DOHH2 (cell line): ENCODE measurements around the gene IGSF3.

Source experiments
- H3F3A ChIP-seq: fragments of 200-600 bp; sonication (generic), shearing (Covaris generic); 2 replicates; pipeline ENCODE4 v1.6.0; 2016; ENCODE audit warnings: antibody characterized with exemption, mild to moderate bottlenecking; ENCODE audit not compliant: control insufficient read depth, insufficient read depth
- H3K27ac ChIP-seq: fragments of 200-600 bp; sonication (generic); 2 replicates; pipeline ENCODE4 v1.5.1; 2014; ENCODE audit warnings: low read depth, mild to moderate bottlenecking, low read length, moderate library complexity
- H3K27me3 ChIP-seq: fragments of 200-600 bp; sonication (generic); 2 replicates; pipeline ENCODE4 v1.6.1; 2014; ENCODE audit warnings: mild to moderate bottlenecking, low read length, mixed read lengths; ENCODE audit not compliant: control insufficient read depth
- H3K36me3 ChIP-seq: fragments of 200-600 bp; sonication (generic); 2 replicates; pipeline ENCODE4 v1.6.1; 2014; ENCODE audit warnings: mild to moderate bottlenecking, low read length, moderate library complexity, mixed read lengths; ENCODE audit not compliant: control insufficient read depth
- H3K4me1 ChIP-seq: fragments of 200-600 bp; sonication (generic); 2 replicates; pipeline ENCODE4 v1.6.1; 2014; ENCODE audit warnings: mild to moderate bottlenecking, low read length, mixed read lengths; ENCODE audit not compliant: control insufficient read depth
- H3K4me2 ChIP-seq: fragments of 200-600 bp; sonication (generic); 2 replicates; pipeline ENCODE4 v1.6.0; 2014; ENCODE audit warnings: mild to moderate bottlenecking, low read length, moderate library complexity
- H3K4me3 ChIP-seq: fragments of 200-600 bp; sonication (generic); 2 replicates; pipeline ENCODE4 v1.5.1; 2014; ENCODE audit warnings: mild to moderate bottlenecking, low read length, mixed read lengths
- H3K79me2 ChIP-seq: fragments of 200-600 bp; sonication (generic); 2 replicates; pipeline ENCODE4 v1.6.1; 2014; ENCODE audit warnings: mild to moderate bottlenecking, low read length, mixed read lengths; ENCODE audit not compliant: control insufficient read depth
- H3K9me2 ChIP-seq: fragments of 200-600 bp; sonication (generic); replicated peaks from 2 replicates; pipeline ENCODE4 v1.6.1; 2014; ENCODE audit warnings: mild to moderate bottlenecking, low read length, mixed read lengths; ENCODE audit not compliant: control insufficient read depth
- H3K9me3 ChIP-seq: fragments of 200-600 bp; sonication (generic); 2 replicates; pipeline ENCODE4 v1.6.1; 2014; ENCODE audit warnings: antibody characterized with exemption, low read length, mixed read lengths; ENCODE audit not compliant: control insufficient read depth, insufficient read depth
- H4K20me1 ChIP-seq: fragments of 200-600 bp; sonication (generic); 2 replicates; pipeline ENCODE4 v1.6.0; 2014; ENCODE audit warnings: low read depth, mild to moderate bottlenecking, antibody characterized with exemption, low read length, moderate library complexity; ENCODE audit not compliant: control insufficient read depth, insufficient read depth
- EZH2phosphoT487 ChIP-seq: fragments of 200-600 bp; sonication (generic); IDR thresholded peaks from 2 replicates; pipeline ENCODE4 v1.6.1; 2017; ENCODE audit warnings: borderline replicate concordance, mild to moderate bottlenecking, antibody characterized with exemption, low read length, moderate library complexity, mixed read lengths
- TF ChIP-seq, protein P1 (sequence below): fragments of 200-600 bp; sonication (generic); IDR thresholded peaks from one replicate; pipeline ENCODE4 v1.5.1; 2014; ENCODE audit warnings: antibody characterized with exemption, mild to moderate bottlenecking, low read depth, low read length; ENCODE audit not compliant: poor library complexity, severe bottlenecking

The IGSF3 gene

DNA sequence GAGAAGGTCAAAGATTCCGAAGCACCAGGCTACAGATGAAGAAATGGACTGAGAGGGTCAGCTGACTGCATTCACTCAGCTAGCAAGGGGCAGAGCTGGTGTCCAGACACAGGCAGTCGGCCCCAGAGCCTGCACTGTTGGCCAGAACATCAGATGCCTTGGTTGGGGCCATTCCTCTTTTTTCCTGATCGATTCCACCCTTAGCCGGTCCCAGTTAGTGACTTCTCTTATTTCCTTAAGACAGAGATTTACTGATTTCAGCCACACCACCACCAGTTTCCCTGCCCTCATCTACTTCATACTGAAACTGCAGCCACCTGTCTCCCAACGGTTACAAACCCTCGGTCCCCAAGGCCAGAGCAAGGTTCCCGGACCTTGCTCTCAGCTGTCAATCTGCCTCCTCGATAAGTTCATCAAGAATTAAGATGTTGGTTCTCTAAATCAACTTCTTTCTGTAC, 108.2 kb downstream of the IGSF3 start:
- H3K9me2 ChIP-seq = no peaks in the 10 kb centered on the region
- peaks cover 3% of the 10 kb centered on the region; the same call in 1 of the 2 replicates for H3K4me1 ChIP-seq
- H3K27me3 ChIP-seq = no peaks in the 10 kb centered on the region
- no peaks in the 10 kb centered on the region for H3K79me2 ChIP-seq
- H3K4me2 ChIP-seq = no peak overlapping the region
- no peak overlapping the region for H3K27ac ChIP-seq
- no peak for TF ChIP-seq EZH2phosphoT487
- TF ChIP-seq, protein P1, sequence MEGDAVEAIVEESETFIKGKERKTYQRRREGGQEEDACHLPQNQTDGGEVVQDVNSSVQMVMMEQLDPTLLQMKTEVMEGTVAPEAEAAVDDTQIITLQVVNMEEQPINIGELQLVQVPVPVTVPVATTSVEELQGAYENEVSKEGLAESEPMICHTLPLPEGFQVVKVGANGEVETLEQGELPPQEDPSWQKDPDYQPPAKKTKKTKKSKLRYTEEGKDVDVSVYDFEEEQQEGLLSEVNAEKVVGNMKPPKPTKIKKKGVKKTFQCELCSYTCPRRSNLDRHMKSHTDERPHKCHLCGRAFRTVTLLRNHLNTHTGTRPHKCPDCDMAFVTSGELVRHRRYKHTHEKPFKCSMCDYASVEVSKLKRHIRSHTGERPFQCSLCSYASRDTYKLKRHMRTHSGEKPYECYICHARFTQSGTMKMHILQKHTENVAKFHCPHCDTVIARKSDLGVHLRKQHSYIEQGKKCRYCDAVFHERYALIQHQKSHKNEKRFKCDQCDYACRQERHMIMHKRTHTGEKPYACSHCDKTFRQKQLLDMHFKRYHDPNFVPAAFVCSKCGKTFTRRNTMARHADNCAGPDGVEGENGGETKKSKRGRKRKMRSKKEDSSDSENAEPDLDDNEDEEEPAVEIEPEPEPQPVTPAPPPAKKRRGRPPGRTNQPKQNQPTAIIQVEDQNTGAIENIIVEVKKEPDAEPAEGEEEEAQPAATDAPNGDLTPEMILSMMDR = no peak
- peaks cover 9% of the 10 kb centered on the region; the same call in 1 of the 2 replicates for H3K9me3 ChIP-seq
- H4K20me1 ChIP-seq = no peaks in the 10 kb centered on the region
- H3K36me3 ChIP-seq = no peaks in the 10 kb centered on the region
- no peaks in the 10 kb centered on the region for H3F3A ChIP-seq
- no peak overlapping the region for H3K4me3 ChIP-seq

DNA sequence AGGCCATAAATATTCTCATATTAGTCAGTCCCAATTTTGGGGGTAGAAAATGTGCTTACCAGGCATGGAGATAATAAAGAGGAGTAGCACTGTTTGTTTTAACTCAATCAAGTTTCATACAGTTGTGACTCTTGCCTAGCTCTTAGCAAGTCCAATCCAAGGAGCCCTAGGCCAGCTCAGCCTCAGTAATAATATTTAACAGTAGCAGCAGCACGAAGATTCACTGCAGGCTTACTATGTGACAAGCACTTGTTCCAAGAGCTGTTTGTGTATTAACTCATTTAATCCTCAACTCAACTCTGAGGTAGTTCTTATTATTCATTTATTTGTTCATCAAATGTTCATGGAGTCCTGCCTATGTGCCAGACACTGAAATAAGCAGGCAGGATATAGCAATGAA, 109.0 kb downstream of the IGSF3 start:
- H3K27ac ChIP-seq = no peak overlapping the region
- H3K79me2 ChIP-seq = no peaks in the 10 kb centered on the region
- H3K4me3 ChIP-seq = no peak overlapping the region
- no peak overlapping the region for H3K4me2 ChIP-seq
- H3K9me3 ChIP-seq = peaks cover 8% of the 10 kb centered on the region; the same call in 1 of the 2 replicates
- no peaks in the 10 kb centered on the region for H3K36me3 ChIP-seq
- no peaks in the 10 kb centered on the region for H4K20me1 ChIP-seq
- H3F3A ChIP-seq = no peaks in the 10 kb centered on the region
- H3K4me1 ChIP-seq = peaks cover 3% of the 10 kb centered on the region; the same call in 1 of the 2 replicates
- H3K9me2 ChIP-seq = no peaks in the 10 kb centered on the region
- TF ChIP-seq EZH2phosphoT487 = no peak
- TF ChIP-seq, protein P1 = no peak
- H3K27me3 ChIP-seq = no peaks in the 10 kb centered on the region

DNA sequence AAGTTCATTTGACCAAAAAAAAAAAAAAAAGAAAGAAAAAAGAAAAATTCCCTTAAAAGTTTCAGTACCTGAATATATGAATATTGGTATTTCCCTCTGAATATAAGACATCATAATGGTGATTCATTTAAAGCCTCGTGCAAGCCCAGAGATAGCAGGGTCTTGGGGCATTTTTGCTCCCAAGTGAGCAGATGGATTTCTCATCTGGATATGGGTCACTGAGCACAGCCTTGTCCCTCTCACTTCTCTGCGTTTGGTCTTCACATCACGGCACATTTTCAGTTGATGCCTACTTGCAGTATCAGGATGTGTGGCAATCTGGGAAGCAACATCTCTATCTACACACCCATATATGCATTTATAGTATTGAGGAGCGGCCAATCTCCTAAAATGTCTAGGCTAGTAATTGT, 109.4 kb downstream of the IGSF3 start:
- Histone ChIP-seq H3K4me3 (no peak overlapping the region), H3K9me3 (peaks cover 4% of the 10 kb centered on the region; the same call in 1 of the 2 replicates), H3K79me2 (peaks cover 3% of the 10 kb centered on the region; the same call in 1 of the 2 replicates), H3K9me2 (no peaks in the 10 kb centered on the region; the same call in 1 of the 2 replicates), H3K4me2 (no peak overlapping the region), H4K20me1 (no peaks in the 10 kb centered on the region), H3K27me3 (no peaks in the 10 kb centered on the region), H3K36me3 (no peaks in the 10 kb centered on the region), H3F3A (no peaks in the 10 kb centered on the region), H3K4me1 (peaks cover 3% of the 10 kb centered on the region; the same call in 1 of the 2 replicates), H3K27ac (no peak overlapping the region)
- no peak for TF ChIP-seq EZH2phosphoT487
- TF ChIP-seq, protein P1 = no peak
